H1 (cell line): ENCODE results near the gene AP2A1.

Experiments
- CTBP2 ChIP-seq: IDR thresholded peaks from 2 replicates; pipeline ENCODE4 v1.7.0; 2011; ENCODE audit warnings: borderline replicate concordance, mild to moderate bottlenecking, moderate library complexity, mixed read lengths, low read length; ENCODE audit not compliant: insufficient read depth, insufficient read length
- CTCF ChIP-seq, 3 experiments: IDR thresholded peaks; 1 replicate in 2 of 3; 2 replicates in 1 of 3; pipeline versions ENCODE4 v1.5.1 to v1.6.1; 2011; ENCODE audit warnings: low read length in 3 of 3, mild to moderate bottlenecking in 3 of 3, inconsistent platforms in 2 of 3, low read depth in 1 of 3, moderate library complexity in 1 of 3; ENCODE audit not compliant: insufficient read depth in 1 of 3; ENCODE audit errors: control extremely low read depth in 1 of 3
- EZH2 ChIP-seq: fragments of 200-600 bp; sonication (generic); IDR thresholded peaks from 2 replicates; pipeline ENCODE4 v1.7.1; 2012; ENCODE audit warnings: low read depth, mild to moderate bottlenecking, moderate library complexity, low read length, inconsistent platforms; ENCODE audit not compliant: severe bottlenecking
- GABPA ChIP-seq: IDR thresholded peaks from 2 replicates; pipeline ENCODE4 v1.6.1; 2011; ENCODE audit warnings: mild to moderate bottlenecking, low read length, moderate library complexity, borderline replicate concordance; ENCODE audit not compliant: insufficient read depth
- JUN ChIP-seq: IDR thresholded peaks from 2 replicates; pipeline ENCODE4 v1.6.1; 2011; ENCODE audit warnings: low read depth, mild to moderate bottlenecking, improper control_type of control experiment, low read length
- MAX ChIP-seq: IDR thresholded peaks from 2 replicates; pipeline ENCODE4 v1.6.1; 2012; ENCODE audit warnings: inconsistent platforms
- NRF1 ChIP-seq: IDR thresholded peaks from 2 replicates; pipeline ENCODE4 v1.6.1; 2011; ENCODE audit warnings: mild to moderate bottlenecking, low read depth, low read length, improper control_type of control experiment
- POLR2A ChIP-seq, 2 experiments: IDR thresholded peaks; 1 replicate in 1 of 2; 2 replicates in 1 of 2; pipeline ENCODE4 v1.6.1; 2011; ENCODE audit warnings: low read depth in 2 of 2, low read length in 2 of 2, mild to moderate bottlenecking in 2 of 2; ENCODE audit errors: control extremely low read depth in 1 of 2
- POLR2AphosphoS5 ChIP-seq: IDR thresholded peaks from 2 replicates; pipeline ENCODE4 v1.6.1; 2011; ENCODE audit warnings: low read depth, low read length
- RFX5 ChIP-seq: IDR thresholded peaks from 2 replicates; pipeline ENCODE4 v1.6.1; 2011; ENCODE audit warnings: low read depth, low read length, improper control_type of control experiment, borderline replicate concordance
- RNF2 ChIP-seq: fragments of 200-900, 300-1000 bp; sonication (generic); IDR thresholded peaks from 2 replicates; pipeline ENCODE4 v1.7.1; 2016; ENCODE audit warnings: borderline replicate concordance, low read depth, mild to moderate bottlenecking, antibody characterized with exemption, low read length; ENCODE audit not compliant: poor library complexity, severe bottlenecking; ENCODE audit errors: missing control alignments
- SUZ12 ChIP-seq: fragments of 200-600 bp; sonication (generic); IDR thresholded peaks from 2 replicates; pipeline ENCODE4 v1.6.1; 2012; ENCODE audit warnings: mild to moderate bottlenecking, inconsistent platforms, low read length, moderate library complexity, mixed read lengths
- TEAD4 ChIP-seq: IDR thresholded peaks from 2 replicates; pipeline ENCODE4 v1.6.1; 2012; ENCODE audit warnings: low read depth, low read length, inconsistent platforms, mixed read lengths
- ZNF274 ChIP-seq: IDR thresholded peaks from 2 replicates; pipeline ENCODE4 v1.7.0; 2012; ENCODE audit warnings: low read length, borderline replicate concordance; ENCODE audit errors: extremely low read depth

GRCh38 chr19:49801401-49801888 lies 34.6 kb downstream of the AP2A1 start:
- no peak for TF ChIP-seq POLR2A (IDR thresholded peaks at IDR 0.05; ENCODE audit: control extremely low read depth in 1 of 2, low read depth in 2 of 2, low read length in 2 of 2)
- no peak for TF ChIP-seq CTCF (IDR thresholded peaks at IDR 0.05; ENCODE audit: control extremely low read depth in 1 of 3, insufficient read depth in 1 of 3, low read depth in 1 of 3, low read length in 3 of 3)
- no peak for TF ChIP-seq NRF1
- TF ChIP-seq SUZ12, result no peak
- TF ChIP-seq GABPA, result no peak
- TF ChIP-seq POLR2AphosphoS5, result no peak
- no peak for TF ChIP-seq JUN
- TF ChIP-seq MAX, result no peak
- no peak for TF ChIP-seq TEAD4
- TF ChIP-seq CTBP2, result no peak
- no peak for TF ChIP-seq EZH2
- no peak for TF ChIP-seq RNF2
- TF ChIP-seq ZNF274, result no peak
- TF ChIP-seq RFX5, result no peak
